Fibroblast of lung (primary cell): Measurements from ENCODE around the gene CCNJL. TPM values are rescaled to one million over a fixed set of nuclear protein-coding genes. Genes with fewer than 3 reads are reported as not detected.

Experiments used
- DNase-seq, 2 donors: peaks; one replicate each; pipeline versions ENCODE4 v3.0.0 to v3.0.0-alpha.2; 2010; ENCODE audit warnings: low read depth in 2 of 2
- H2AFZ ChIP-seq: 2 replicates; pipeline ENCODE4 v1.5.1; 2012; ENCODE audit warnings: low read length, control low read depth, inconsistent platforms
- H3K27ac ChIP-seq: 2 replicates; pipeline ENCODE4 v1.5.1; 2011; ENCODE audit warnings: low read length, control low read depth; ENCODE audit not compliant: insufficient read depth
- H3K27me3 ChIP-seq: 2 replicates; pipeline ENCODE4 v1.5.1; 2011; ENCODE audit warnings: mild to moderate bottlenecking, low read length; ENCODE audit not compliant: control insufficient read depth, insufficient read depth
- H3K36me3 ChIP-seq: 2 replicates; pipeline ENCODE4 v1.5.1; 2011; ENCODE audit warnings: low read length; ENCODE audit not compliant: control insufficient read depth, insufficient read depth
- H3K4me1 ChIP-seq: 2 replicates; pipeline ENCODE4 v1.5.1; 2011; ENCODE audit warnings: low read length; ENCODE audit not compliant: control insufficient read depth, insufficient read depth; ENCODE audit errors: extremely low read depth
- H3K4me2 ChIP-seq: 2 replicates; pipeline ENCODE4 v1.5.1; 2011; ENCODE audit warnings: low read length, control low read depth; ENCODE audit not compliant: insufficient read depth; ENCODE audit errors: extremely low read depth
- H3K4me3 ChIP-seq, 4 experiments: fragments of 200-600 bp in 1 of 4; sonication (generic) in 1 of 4; replicated peaks in 1 of 4; 2 replicates each; pipeline ENCODE4 v1.5.1; 2011 to 2016; ENCODE audit warnings: low read length in 4 of 4, low read depth in 3 of 4, mild to moderate bottlenecking in 3 of 4, control low read depth in 2 of 4, inconsistent platforms in 1 of 4, mixed read lengths in 1 of 4; ENCODE audit not compliant: insufficient read depth in 1 of 4; ENCODE audit errors: control extremely low read depth in 1 of 4
- H3K79me2 ChIP-seq: 2 replicates; pipeline ENCODE4 v1.5.1; 2012; ENCODE audit warnings: mild to moderate bottlenecking, low read length, inconsistent platforms; ENCODE audit not compliant: control insufficient read depth, insufficient read depth
- H3K9ac ChIP-seq: 2 replicates; pipeline ENCODE4 v1.5.1; 2011; ENCODE audit warnings: mild to moderate bottlenecking, low read length, control low read depth; ENCODE audit not compliant: insufficient read depth
- H3K9me3 ChIP-seq: 2 replicates; pipeline ENCODE4 v1.5.1; 2012; ENCODE audit warnings: low read depth, low read length; ENCODE audit not compliant: control insufficient read depth, insufficient read depth
- H4K20me1 ChIP-seq: 2 replicates; pipeline ENCODE4 v1.5.1; 2011; ENCODE audit warnings: low read length; ENCODE audit not compliant: control insufficient read depth, insufficient read depth; ENCODE audit errors: extremely low read depth
- CTCF ChIP-seq, 2 donors: IDR thresholded peaks in 1 of 2; conservative IDR thresholded peaks in 1 of 2; 1 replicate in 1 of 2; 2 replicates in 1 of 2; pipeline ENCODE4 v1.5.1; 2011 to 2012; ENCODE audit warnings: low read length in 2 of 2, control low read depth in 1 of 2, inconsistent platforms in 1 of 2, low read depth in 1 of 2, mild to moderate bottlenecking in 1 of 2
- EZH2 ChIP-seq: IDR thresholded peaks from 2 replicates; pipeline ENCODE4 v1.5.1; 2012; ENCODE audit warnings: low read length, control low read depth, mild to moderate bottlenecking; ENCODE audit errors: missing control alignments
- polyA plus RNA-seq, 2 donors: library from polyadenylated mRNA; depleted of rRNA in 1 of 2; stranded (reverse) in 1 of 2; unstranded in 1 of 2; fragments of >200 nt; gene quantifications; 2 replicates each; pipeline ENCODE4 v1.2.1, GENCODE V29; 2011 to 2012; ENCODE audit warnings: missing spikeins in 1 of 2
- total RNA-seq: library from RNA; depleted of rRNA; stranded (reverse); fragments of >200 nt; gene quantifications from 2 replicates; pipeline ENCODE4 v1.2.1, GENCODE V29; 2014

CCNJL gene
- total and polyA plus RNA-seq, 2 donors (not counting 1 experiment from before 2014, with no cell fraction given), result 0.73 TPM; not detected in 1

GRCh38 chr5:160245506-160246086 is 66.8 kb downstream of the CCNJL start:
- H3K9ac ChIP-seq, result no peak overlapping the region
- no peak for DNase-seq
- no peak overlapping the region for H2AFZ ChIP-seq
- H3K4me2 ChIP-seq, result no peak overlapping the region
- H4K20me1 ChIP-seq, result no peaks in the 10 kb centered on the region
- H3K27ac ChIP-seq, result no peak overlapping the region
- H3K79me2 ChIP-seq, result no peaks in the 10 kb centered on the region
- no peak for TF ChIP-seq EZH2
- TF ChIP-seq CTCF (conservative IDR thresholded peaks at IDR 0.05 in 1 of 2, IDR thresholded peaks at IDR 0.05 in 1 of 2; ENCODE audit: low read depth in 1 of 2, low read length in 2 of 2), result no peak
- no peaks in the 10 kb centered on the region for H3K9me3 ChIP-seq
- H3K4me3 ChIP-seq, result no peak overlapping the region
- H3K4me1 ChIP-seq, result no peaks in the 10 kb centered on the region
- H3K27me3 ChIP-seq, result no peaks in the 10 kb centered on the region
- no peaks in the 10 kb centered on the region for H3K36me3 ChIP-seq

- no peaks in the 10 kb centered on the region for H4K20me1 ChIP-seq
- no peaks in the 10 kb centered on the region for H3K79me2 ChIP-seq
- no peaks in the 10 kb centered on the region for H3K9me3 ChIP-seq
- H3K4me3 ChIP-seq, result no peak overlapping the region
- H3K4me1 ChIP-seq, result no peaks in the 10 kb centered on the region
- H2AFZ ChIP-seq, result no peak overlapping the region
- DNase-seq, result no peak
- H3K9ac ChIP-seq, result no peak overlapping the region
- no peaks in the 10 kb centered on the region for H3K36me3 ChIP-seq
- H3K4me2 ChIP-seq, result no peak overlapping the region
- TF ChIP-seq EZH2, result no peak
- no peak for TF ChIP-seq CTCF (conservative IDR thresholded peaks at IDR 0.05 in 1 of 2, IDR thresholded peaks at IDR 0.05 in 1 of 2; ENCODE audit: low read depth in 1 of 2, low read length in 2 of 2)
- H3K27ac ChIP-seq, result no peak overlapping the region
- peaks cover 3% of the 10 kb centered on the region for H3K27me3 ChIP-seq
These were observed 70.2 kb downstream of the CCNJL start for GRCh38 chr5:160242145-160242544.

- Histone ChIP-seq H3K27me3 (peaks cover 3% of the 10 kb centered on the region), H3K79me2 (no peaks in the 10 kb centered on the region), H3K36me3 (no peaks in the 10 kb centered on the region), H3K4me2 (no peak overlapping the region), H2AFZ (no peak overlapping the region), H3K4me1 (no peaks in the 10 kb centered on the region), H3K27ac (no peak overlapping the region), H4K20me1 (no peaks in the 10 kb centered on the region), H3K9ac (no peak overlapping the region), H3K9me3 (no peaks in the 10 kb centered on the region), H3K4me3 (no peak overlapping the region)
- no peak for DNase-seq
- TF ChIP-seq CTCF (conservative IDR thresholded peaks at IDR 0.05 in 1 of 2, IDR thresholded peaks at IDR 0.05 in 1 of 2; ENCODE audit: low read depth in 1 of 2, low read length in 2 of 2) (no peak), EZH2 (no peak)
These were observed 72.0 kb downstream of the CCNJL start for GRCh38 chr5:160240350-160240749.
